Right cardiac atrium (tissue), 5 donors: ENCODE measurements around the gene LRFN5. TPM values are rescaled to one million over a fixed set of nuclear protein-coding genes. Genes with fewer than 3 reads are reported as not detected.

Experiments used
- ATAC-seq, 2 donors: fragments of 200-7000 bp; cut with Tn5 transposase; one replicate each; pipeline versions ENCODE4 v1.8.0 to v1.9.1; 2020; ENCODE audit warnings: moderate library complexity in 2 of 2, mild to moderate bottlenecking in 1 of 2
- DNase-seq, 3 donors: peaks; one replicate each; pipeline ENCODE4 v3.0.0-alpha.2; 2020
- H3K27ac ChIP-seq: one replicate; pipeline ENCODE4 v1.5.1; 2013; ENCODE audit warnings: mild to moderate bottlenecking, low read length, control low read depth, moderate library complexity
- H3K27me3 ChIP-seq: one replicate; pipeline ENCODE4 v1.6.1; 2013; ENCODE audit not compliant: control insufficient read depth, insufficient read depth
- H3K4me1 ChIP-seq: one replicate; pipeline ENCODE4 v1.6.1; 2013; ENCODE audit warnings: low read length; ENCODE audit not compliant: control insufficient read depth, insufficient read depth
- H3K4me3 ChIP-seq: one replicate; pipeline ENCODE4 v1.5.1; 2013; ENCODE audit warnings: low read length, control low read depth
- H3K9me3 ChIP-seq: one replicate; pipeline ENCODE4 v1.6.1; 2013; ENCODE audit warnings: low read length; ENCODE audit not compliant: control insufficient read depth
- WGBS: extraction: QIAGEN DNeasy Blood & Tissue Kit; methylation state at CpG from one replicate; pipeline ENCODE4 v1.1.7; 2013; 5-methylcytosine and 5-hydroxymethylcytosine counted together
- intact Hi-C, 4 donors: fragments of 100-400 bp; cut with DNase I; formaldehyde crosslinking; loops; one replicate each; pipeline versions ENCODE4 v1.11.0 to v1.14.0; 2022 to 2023
- polyA plus RNA-seq: library from polyadenylated mRNA; stranded (reverse); fragments of 200-250 nt; gene quantifications from one replicate; pipeline ENCODE4 v1.2.3, GENCODE V29; 2013
- total RNA-seq, 4 donors: library from RNA; stranded (reverse); fragmentation: NEBNext Ultra II Directional; extraction: Animal tissue kit (Norgen Biotek cat#: 25700); gene quantifications; one replicate each; pipeline ENCODE4 v1.2.1, GENCODE V29; 2021
- donor health status: healthy with polysubstance abuse.
- donor health status: DM: no; HTN: yes; CAD: no.
- donor health status: DM: no; HTN: no; CAD: no.
- donor health status: DM: no; HTN: yes; CAD: no; lungs with severe emphysema.
- donor health status: DM: yes; HTN: yes; CAD: no.

LRFN5 gene
- total and polyA plus RNA-seq, 5 donors, result 0.23 to 1.7 (median 1.0) TPM

DNA sequence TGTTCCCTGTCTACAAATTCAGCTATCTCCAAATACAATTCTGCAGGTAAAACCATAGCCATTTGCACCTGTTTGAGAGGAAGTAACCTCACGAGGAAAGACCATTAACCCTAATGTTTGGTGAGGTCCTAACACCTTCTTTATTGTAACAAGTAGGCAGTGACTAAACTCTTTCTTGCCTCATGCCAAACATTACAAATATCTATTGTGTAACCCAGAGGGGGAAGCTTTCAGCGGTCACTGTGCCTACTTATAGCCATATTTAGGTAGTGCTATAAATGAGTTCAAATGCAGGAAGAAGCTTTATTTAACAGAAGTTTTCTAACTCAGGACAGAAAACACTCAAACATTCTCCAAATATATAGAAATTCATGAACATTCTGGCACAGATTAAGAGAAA, 252.7 kb downstream of the LRFN5 start:
- no peaks in the 10 kb centered on the region for H3K9me3 ChIP-seq
- ATAC-seq (no peak), DNase-seq (no peak)
- intact Hi-C loops, result no loop called here
- H3K27me3 ChIP-seq, result no peaks in the 10 kb centered on the region
- no peaks in the 10 kb centered on the region for H3K4me1 ChIP-seq
- H3K4me3 ChIP-seq, result no peak overlapping the region
- H3K27ac ChIP-seq, result no peak overlapping the region
- 65% methylated on average over 2 of the region's 2 CpGs for WGBS

DNA sequence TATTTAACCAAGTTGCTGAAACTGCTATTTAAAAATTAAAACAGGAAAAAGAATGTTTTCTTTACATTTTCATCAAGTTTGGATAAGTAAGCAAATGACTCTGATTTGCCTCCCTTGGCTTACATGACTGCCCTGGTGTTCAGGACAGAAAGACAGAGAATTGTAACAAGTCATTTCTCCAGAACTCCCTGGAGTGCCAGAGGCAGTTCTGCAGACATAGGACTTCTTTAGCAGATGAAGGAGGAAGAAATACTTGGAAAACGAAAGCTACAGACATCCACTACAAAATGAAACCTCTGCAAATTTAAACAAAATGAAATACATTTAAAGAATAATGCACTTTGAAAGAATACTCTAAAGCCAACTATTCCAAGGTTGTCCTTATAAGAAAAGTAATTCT, 253.9 kb downstream of the LRFN5 start:
- Histone ChIP-seq H3K27me3 (no peaks in the 10 kb centered on the region), H3K4me1 (no peaks in the 10 kb centered on the region), H3K4me3 (no peak overlapping the region), H3K27ac (no peak overlapping the region), H3K9me3 (no peaks in the 10 kb centered on the region)
- intact Hi-C loops, result no loop called here
- 29% methylated on average over 1 of the region's 1 CpG for WGBS
- DNase-seq (no peak), ATAC-seq (no peak)

DNA sequence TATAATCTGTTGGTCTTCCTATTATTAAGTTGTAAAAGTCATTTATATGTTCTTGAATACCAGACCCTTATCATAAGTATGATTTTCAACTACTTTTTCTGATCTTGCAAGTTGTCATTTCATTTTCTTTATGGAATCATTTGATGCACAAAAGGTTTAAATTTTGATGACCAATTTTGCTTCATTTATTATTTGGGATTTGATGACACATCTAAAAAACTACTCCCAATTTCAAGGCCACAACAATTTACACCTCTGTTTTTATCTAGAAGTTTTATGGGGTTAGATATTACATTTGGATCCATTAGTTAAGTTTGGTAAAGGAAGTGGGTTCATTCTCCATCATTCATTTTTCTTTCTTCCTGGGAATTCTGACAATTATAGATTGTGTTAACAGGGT, 259.2 kb downstream of the LRFN5 start:
- no peaks in the 10 kb centered on the region for H3K4me1 ChIP-seq
- no peaks in the 10 kb centered on the region for H3K9me3 ChIP-seq
- no peak overlapping the region for H3K4me3 ChIP-seq
- no peaks in the 10 kb centered on the region for H3K27me3 ChIP-seq
- no peak for DNase-seq
- no peak overlapping the region for H3K27ac ChIP-seq
- intact Hi-C loops, result no loop called here
- ATAC-seq, result no peak

- Histone ChIP-seq H3K4me1 (no peaks in the 10 kb centered on the region), H3K27ac (no peak overlapping the region), H3K4me3 (no peak overlapping the region), H3K9me3 (no peaks in the 10 kb centered on the region), H3K27me3 (no peaks in the 10 kb centered on the region)
- WGBS, result 61% methylated on average over 3 of the region's 3 CpGs
- intact Hi-C loops, result no loop called here
- no peak for ATAC-seq
- DNase-seq, result no peak
These were observed 261.7 kb downstream of the LRFN5 start for GRCh38 chr14:41868396-41868795.

GRCh38 chr14:41872931-41873685, 266.4 kb downstream of the LRFN5 start:
- Histone ChIP-seq H3K4me3 (no peak overlapping the region), H3K4me1 (no peaks in the 10 kb centered on the region), H3K9me3 (no peaks in the 10 kb centered on the region), H3K27ac (no peak overlapping the region), H3K27me3 (no peaks in the 10 kb centered on the region)
- WGBS, result 41% methylated on average over 4 of the region's 4 CpGs
- DNase-seq, result no peak
- no peak for ATAC-seq
- intact Hi-C loops, result no loop called here

DNA sequence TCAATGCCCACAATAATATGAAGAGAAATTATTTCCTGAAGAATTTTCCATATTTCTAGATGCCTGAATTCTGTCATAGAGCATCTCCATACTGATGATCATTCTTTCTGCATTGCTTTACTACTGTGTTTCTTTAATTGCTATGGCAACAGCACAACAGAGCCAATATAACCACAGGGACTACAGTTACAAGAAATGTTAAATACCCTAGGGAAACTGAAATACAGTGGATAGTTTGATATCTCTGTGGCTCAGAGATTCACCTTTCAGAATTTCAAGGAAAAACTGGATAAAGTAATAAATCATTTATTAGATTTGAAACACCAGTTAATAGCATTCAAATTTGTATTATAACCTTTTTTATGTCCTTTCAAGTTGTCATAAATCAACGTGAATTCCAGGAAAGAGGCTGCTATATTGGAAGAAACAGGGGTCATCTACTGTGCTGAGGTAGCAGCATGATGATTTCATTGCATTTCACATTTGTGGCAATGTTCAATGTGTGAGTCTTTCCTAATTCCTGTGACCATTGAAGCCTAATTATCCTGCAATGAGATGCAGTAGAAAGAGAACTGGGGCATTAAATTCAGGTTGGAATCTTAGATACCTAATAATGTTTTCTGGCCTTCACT, 267.1 kb downstream of the LRFN5 start:
- WGBS, result 36% methylated on average over 1 of the region's 1 CpG

GRCh38 chr14:41875116-41875515, 268.4 kb downstream of the LRFN5 start:
- Histone ChIP-seq H3K27ac (no peak overlapping the region), H3K4me3 (no peak overlapping the region), H3K9me3 (no peaks in the 10 kb centered on the region), H3K27me3 (no peaks in the 10 kb centered on the region), H3K4me1 (no peaks in the 10 kb centered on the region)
- DNase-seq (no peak), ATAC-seq (no peak)
- intact Hi-C loops, result no loop called here
- WGBS, result 100% methylated on average over 1 of the region's 1 CpG

More for the DNA sequence above, 267.1 kb downstream of the LRFN5 start:
- DNase-seq, result no peak
- H3K27me3 ChIP-seq, result no peaks in the 10 kb centered on the region
- H3K27ac ChIP-seq, result no peak overlapping the region
- no peaks in the 10 kb centered on the region for H3K9me3 ChIP-seq
- H3K4me1 ChIP-seq, result no peaks in the 10 kb centered on the region
- no peak overlapping the region for H3K4me3 ChIP-seq
- intact Hi-C loops, result no loop called here
- ATAC-seq, result no peak

DNA sequence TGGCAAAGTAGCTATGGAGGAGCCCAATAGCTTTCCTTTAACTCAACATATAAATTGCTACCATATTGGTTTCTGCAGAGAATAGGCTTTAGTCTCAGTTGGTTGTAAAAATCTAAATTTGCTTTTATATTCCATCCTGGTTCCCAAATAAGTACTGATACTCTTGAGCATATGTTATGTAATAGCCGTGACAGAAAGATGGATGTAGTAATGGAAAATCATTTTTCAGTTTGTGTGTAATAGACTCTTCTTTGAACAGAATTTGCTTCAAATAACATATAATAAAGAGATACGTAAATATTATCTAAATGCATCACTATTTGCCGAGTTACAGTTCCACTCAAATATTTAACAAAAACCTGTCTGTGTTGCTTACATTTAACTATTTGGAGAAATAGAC, 271.6 kb downstream of the LRFN5 start:
- no peaks in the 10 kb centered on the region for H3K27me3 ChIP-seq
- DNase-seq, result no peak
- no peaks in the 10 kb centered on the region for H3K4me1 ChIP-seq
- WGBS, result 87% methylated on average over 3 of the region's 3 CpGs
- intact Hi-C loops, result no loop called here
- no peaks in the 10 kb centered on the region for H3K9me3 ChIP-seq
- no peak overlapping the region for H3K27ac ChIP-seq
- ATAC-seq, result no peak
- no peak overlapping the region for H3K4me3 ChIP-seq

DNA sequence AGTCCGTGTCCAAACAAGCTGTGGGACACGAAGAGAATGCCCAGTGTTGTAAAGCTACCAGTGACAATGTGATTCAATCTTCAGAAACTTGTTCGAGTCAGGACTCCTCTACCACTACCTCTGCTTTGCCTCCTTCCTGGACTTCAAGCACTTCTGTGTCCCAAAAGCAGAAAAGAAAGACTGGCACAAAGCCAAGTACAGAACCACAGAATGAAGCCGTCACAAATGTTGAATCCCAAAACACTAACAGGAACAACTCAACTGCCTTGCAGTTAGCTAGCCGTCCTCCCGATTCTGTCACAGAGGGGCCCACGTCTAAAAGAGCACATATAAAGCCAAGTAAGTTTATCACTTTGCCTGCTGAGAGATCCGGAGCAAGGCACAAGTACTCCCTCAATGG, 284.9 kb downstream of the LRFN5 start:
- Histone ChIP-seq H3K4me1 (no peaks in the 10 kb centered on the region), H3K27me3 (no peaks in the 10 kb centered on the region), H3K9me3 (no peaks in the 10 kb centered on the region), H3K27ac (no peak overlapping the region), H3K4me3 (no peak overlapping the region)
- 57% methylated on average over 8 of the region's 8 CpGs for WGBS
- intact Hi-C loops, result no loop called here
- ATAC-seq (no peak), DNase-seq (no peak)

DNA sequence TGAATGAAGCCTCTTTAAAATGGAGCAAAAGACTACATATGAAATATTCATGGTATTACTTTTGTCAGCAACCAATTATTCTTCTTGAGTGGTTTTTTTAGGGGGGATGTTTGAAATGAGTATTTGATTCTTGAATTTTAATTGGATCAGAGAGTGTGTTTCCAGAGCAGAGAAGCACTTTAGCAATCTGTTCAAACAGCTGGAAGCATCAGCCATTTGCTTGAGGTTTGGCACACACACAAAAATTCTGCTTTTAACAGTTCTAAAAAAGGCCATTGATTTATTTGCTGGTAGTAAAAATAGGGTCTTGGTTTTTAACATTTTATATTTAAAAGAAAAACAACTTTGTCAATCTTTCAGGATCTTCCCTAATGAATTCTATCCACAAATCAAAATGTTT, 292.7 kb downstream of the LRFN5 start:
- Histone ChIP-seq H3K27ac (no peak overlapping the region), H3K9me3 (no peaks in the 10 kb centered on the region), H3K4me1 (no peaks in the 10 kb centered on the region), H3K27me3 (no peaks in the 10 kb centered on the region), H3K4me3 (no peak overlapping the region)
- DNase-seq (no peak), ATAC-seq (no peak)
- intact Hi-C loops, result no loop called here

DNA sequence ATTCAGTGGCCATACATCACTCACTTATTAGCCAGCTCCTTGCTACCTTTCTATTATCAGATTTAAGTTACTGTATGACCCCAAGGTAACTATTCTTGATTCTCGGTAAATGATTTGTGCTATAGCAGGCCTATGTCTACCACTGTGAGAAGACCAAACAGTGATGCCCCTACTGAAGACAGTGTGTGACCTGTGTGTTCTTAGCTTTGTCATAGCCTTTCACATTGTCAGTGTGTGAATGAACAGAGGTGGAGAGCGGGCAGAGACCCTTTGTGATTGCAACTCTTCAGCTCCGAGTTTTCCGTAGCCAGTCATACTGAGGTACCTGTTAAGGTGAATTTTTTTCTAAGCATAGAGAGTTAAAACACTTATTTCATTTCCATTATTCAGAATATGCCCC, 294.0 kb downstream of the LRFN5 start:
- DNase-seq (no peak), ATAC-seq (no peak)
- H3K27me3 ChIP-seq, result no peaks in the 10 kb centered on the region
- no peaks in the 10 kb centered on the region for H3K4me1 ChIP-seq
- intact Hi-C loops, result no loop called here
- H3K4me3 ChIP-seq, result no peak overlapping the region
- H3K27ac ChIP-seq, result no peak overlapping the region
- H3K9me3 ChIP-seq, result no peaks in the 10 kb centered on the region
- WGBS, result 90% methylated on average over 4 of the region's 4 CpGs

DNA sequence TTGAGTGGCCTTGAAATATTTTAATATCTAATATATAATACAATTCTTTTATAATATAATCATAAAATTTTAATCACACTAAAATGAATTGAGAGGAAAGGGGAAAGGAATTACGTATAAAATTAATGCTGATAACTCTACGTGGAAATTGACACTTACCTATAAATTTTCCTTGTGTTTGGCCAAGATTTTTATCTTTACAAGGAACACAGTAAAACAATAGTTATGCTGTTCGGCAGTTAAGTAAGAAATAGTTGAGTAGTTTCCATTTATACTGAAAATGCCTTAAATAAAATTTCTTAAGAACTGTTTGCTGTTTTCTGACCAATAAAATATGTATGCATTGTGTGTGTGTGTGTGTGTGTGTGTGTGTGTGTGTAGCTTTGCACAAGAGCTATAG, 294.4 kb downstream of the LRFN5 start:
- Histone ChIP-seq H3K4me3 (no peak overlapping the region), H3K27me3 (no peaks in the 10 kb centered on the region), H3K9me3 (no peaks in the 10 kb centered on the region), H3K27ac (no peak overlapping the region), H3K4me1 (no peaks in the 10 kb centered on the region)
- 36% methylated on average over 3 of the region's 3 CpGs for WGBS
- intact Hi-C loops, result no loop called here
- DNase-seq (no peak), ATAC-seq (no peak)
